Measurements from ENCODE around the gene ATP8B1. TPM values are rescaled to one million over a fixed set of nuclear protein-coding genes. Genes with fewer than 3 reads are reported as not detected.
A peak's percentile ranks its signal among the peaks of the same experiment; 100 is the strongest.

Gene ATP8B1
- total and polyA plus RNA-seq, 8 donors, result 14.4 to 189 (median 53.3) TPM

DNA sequence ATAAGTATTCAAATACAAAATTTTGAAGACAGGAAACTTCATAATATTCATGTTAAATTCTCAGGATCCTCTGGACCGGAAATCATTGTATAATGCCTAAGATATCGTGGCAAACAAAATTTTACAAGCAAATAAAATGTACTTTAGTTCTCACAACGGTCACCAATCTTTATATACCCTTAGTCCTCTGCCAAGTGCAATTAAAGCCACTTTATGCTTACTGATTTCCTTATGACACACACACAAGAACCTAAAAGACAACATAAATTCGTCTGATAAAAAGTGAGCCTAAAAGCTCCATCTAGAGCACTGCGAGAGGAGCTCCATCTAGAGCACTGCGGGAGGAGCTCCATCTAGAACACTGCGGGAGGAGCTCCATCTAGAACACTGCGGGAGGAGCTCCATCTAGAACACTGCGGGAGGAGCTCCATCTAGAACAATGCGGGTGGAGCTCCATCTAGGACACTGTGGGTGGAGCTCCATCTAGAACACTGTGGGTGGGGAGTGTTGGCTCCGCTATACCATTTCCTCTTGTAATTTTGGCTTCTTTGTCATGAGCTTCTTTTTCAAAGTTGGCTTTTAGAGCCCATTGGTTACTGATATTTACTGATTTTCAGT lies 15.9 kb downstream of the ATP8B1 start:
- Histone ChIP-seq H3K4me3 (no peak overlapping the region), H3K27me3 (no peaks in the 10 kb centered on the region), H3K4me1 (peaks cover 26 to 94% (median 58%) of the 10 kb centered on the region in 4 donors), H3K27ac (peak overlapping the region; percentile 36 to 97 (median 83)), H3K9me3 (no peaks in the 10 kb centered on the region), H3K36me3 (peaks cover 0 to 9% (median 0%) of the 10 kb centered on the region in 4 donors)
- 71 to 76% (median 72%) methylated on average over 11 of the region's 11 CpGs for WGBS, 5 donors
- no peak for DNase-seq
- TF ChIP-seq POLR2A (IDR thresholded peaks at IDR 0.05) (no peak), POLR2AphosphoS5 (IDR thresholded peaks at IDR 0.05) (no peak), EP300 (IDR thresholded peaks at IDR 0.05) (no peak)
- TF ChIP-seq, protein P1, sequence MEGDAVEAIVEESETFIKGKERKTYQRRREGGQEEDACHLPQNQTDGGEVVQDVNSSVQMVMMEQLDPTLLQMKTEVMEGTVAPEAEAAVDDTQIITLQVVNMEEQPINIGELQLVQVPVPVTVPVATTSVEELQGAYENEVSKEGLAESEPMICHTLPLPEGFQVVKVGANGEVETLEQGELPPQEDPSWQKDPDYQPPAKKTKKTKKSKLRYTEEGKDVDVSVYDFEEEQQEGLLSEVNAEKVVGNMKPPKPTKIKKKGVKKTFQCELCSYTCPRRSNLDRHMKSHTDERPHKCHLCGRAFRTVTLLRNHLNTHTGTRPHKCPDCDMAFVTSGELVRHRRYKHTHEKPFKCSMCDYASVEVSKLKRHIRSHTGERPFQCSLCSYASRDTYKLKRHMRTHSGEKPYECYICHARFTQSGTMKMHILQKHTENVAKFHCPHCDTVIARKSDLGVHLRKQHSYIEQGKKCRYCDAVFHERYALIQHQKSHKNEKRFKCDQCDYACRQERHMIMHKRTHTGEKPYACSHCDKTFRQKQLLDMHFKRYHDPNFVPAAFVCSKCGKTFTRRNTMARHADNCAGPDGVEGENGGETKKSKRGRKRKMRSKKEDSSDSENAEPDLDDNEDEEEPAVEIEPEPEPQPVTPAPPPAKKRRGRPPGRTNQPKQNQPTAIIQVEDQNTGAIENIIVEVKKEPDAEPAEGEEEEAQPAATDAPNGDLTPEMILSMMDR (IDR thresholded peaks at IDR 0.05), result no peak
- intact Hi-C loops (cut with DNase I; ENCODE audit: low total_unique reads), result no loop called here

- Histone ChIP-seq H3K36me3 (peaks cover 0 to 9% (median 1%) of the 10 kb centered on the region in 4 donors), H3K27ac (peak overlapping the region in 4 of 5 donors; percentile 20 to 97 (median 84)), H3K4me3 (no peak overlapping the region), H3K4me1 (peaks cover 37 to 95% (median 64%) of the 10 kb centered on the region in 4 donors), H3K9me3 (no peaks in the 10 kb centered on the region), H3K27me3 (no peaks in the 10 kb centered on the region)
- intact Hi-C loops (cut with DNase I; ENCODE audit: low total_unique reads), result no loop called here
- TF ChIP-seq, protein P1 (IDR thresholded peaks at IDR 0.05), result no peak
- TF ChIP-seq EP300 (IDR thresholded peaks at IDR 0.05), result no peak
- no peak for TF ChIP-seq POLR2A (IDR thresholded peaks at IDR 0.05)
- TF ChIP-seq POLR2AphosphoS5 (IDR thresholded peaks at IDR 0.05), result no peak
- no peak for DNase-seq
- WGBS, 5 donors, result 67 to 79% (median 71%) methylated on average over 8 of the region's 8 CpGs
Measured at GRCh38 chr18:57785751-57786437, 17.2 kb downstream of the ATP8B1 start.

- H3K27me3 ChIP-seq, result no peaks in the 10 kb centered on the region
- DNase-seq, result no peak
- H3K4me1 ChIP-seq, result peaks cover 41 to 96% (median 68%) of the 10 kb centered on the region in 4 donors
- TF ChIP-seq POLR2A (IDR thresholded peaks at IDR 0.05) (no peak), POLR2AphosphoS5 (IDR thresholded peaks at IDR 0.05) (no peak), EP300 (IDR thresholded peaks at IDR 0.05) (no peak)
- TF ChIP-seq, protein P1 (IDR thresholded peaks at IDR 0.05), result no peak
- intact Hi-C loops (cut with DNase I; ENCODE audit: low total_unique reads), result no loop called here
- no peak overlapping the region for H3K4me3 ChIP-seq
- WGBS, 5 donors, result 63 to 79% (median 72%) methylated on average over 4 of the region's 4 CpGs
- no peaks in the 10 kb centered on the region for H3K9me3 ChIP-seq
- peaks cover 0 to 9% (median 1%) of the 10 kb centered on the region in 4 donors for H3K36me3 ChIP-seq
- H3K27ac ChIP-seq, result peak overlapping the region in 4 of 5 donors; percentile 39 to 97 (median 72)
Measured at GRCh38 chr18:57784801-57785114, 18.4 kb downstream of the ATP8B1 start.

GRCh38 chr18:57784034-57784800 lies 18.9 kb downstream of the ATP8B1 start:
- Histone ChIP-seq H3K36me3 (peaks cover 0 to 9% (median 1%) of the 10 kb centered on the region in 4 donors), H3K27ac (peak overlapping the region in 4 of 5 donors; percentile 39 to 97 (median 72)), H3K4me3 (no peak overlapping the region), H3K9me3 (no peaks in the 10 kb centered on the region), H3K27me3 (no peaks in the 10 kb centered on the region), H3K4me1 (peaks cover 40 to 96% (median 70%) of the 10 kb centered on the region in 4 donors)
- WGBS, 5 donors, result 55 to 66% (median 59%) methylated on average over 16 of the region's 16 CpGs
- intact Hi-C loops (cut with DNase I; ENCODE audit: low total_unique reads), result no loop called here
- no peak for DNase-seq
- TF ChIP-seq POLR2AphosphoS5 (IDR thresholded peaks at IDR 0.05), result peak in 1 of 3 donors; percentile 16
- TF ChIP-seq, protein P1 (IDR thresholded peaks at IDR 0.05), result no peak
- no peak for TF ChIP-seq EP300 (IDR thresholded peaks at IDR 0.05)
- no peak for TF ChIP-seq POLR2A (IDR thresholded peaks at IDR 0.05)

Data from stomach (tissue), 9 donors.